Breast epithelium (tissue), 4 donors: ENCODE results near the gene FAM83B. TPM values are rescaled to one million over a fixed set of nuclear protein-coding genes. Genes with fewer than 3 reads are reported as not detected.

ENCODE experiments used
- DNase-seq, 2 donors: peaks; one replicate each; pipeline ENCODE4 v3.0.0-alpha.2; 2019; ENCODE audit warnings: low spot score in 2 of 2
- H3K27ac ChIP-seq, 2 donors: fragments of 200-600 bp; sonication (generic) in 1 of 2; one replicate each; pipeline ENCODE4 v1.5.1; 2016 to 2019; ENCODE audit warnings: mild to moderate bottlenecking in 1 of 2
- H3K27me3 ChIP-seq, 2 donors: fragments of 200-600 bp; sonication (generic) in 1 of 2; one replicate each; pipeline versions ENCODE4 v1.5.1 to v1.6.0; 2017 to 2019; ENCODE audit warnings: control low read depth in 1 of 2, mild to moderate bottlenecking in 1 of 2
- H3K36me3 ChIP-seq: fragments of 200-600 bp; one replicate; pipeline ENCODE4 v1.5.1; 2019
- H3K4me1 ChIP-seq, 2 donors: fragments of 200-600 bp; sonication (generic); one replicate each; pipeline ENCODE4 v1.5.1; 2016 to 2019; ENCODE audit warnings: control low read depth in 1 of 2
- H3K4me3 ChIP-seq, 3 donors: fragments of 200-600 bp; sonication (generic); 1 replicate in 2 of 3; 2 replicates in 1 of 3; pipeline ENCODE4 v1.5.1; 2016 to 2019; ENCODE audit warnings: mild to moderate bottlenecking in 3 of 3, moderate library complexity in 2 of 3
- H3K9me3 ChIP-seq, 2 donors: fragments of 200-600 bp; sonication (generic) in 1 of 2; one replicate each; pipeline ENCODE4 v1.5.1; 2016 to 2019; ENCODE audit warnings: control low read depth in 1 of 2
- CTCF ChIP-seq, 3 donors: fragments of 450-650 bp; IDR thresholded peaks; one replicate each; pipeline ENCODE4 v1.5.1; 2016 to 2017; ENCODE audit warnings: antibody characterized with exemption in 3 of 3, mild to moderate bottlenecking in 3 of 3, moderate library complexity in 3 of 3
- POLR2A ChIP-seq: fragments of 450-650 bp; IDR thresholded peaks from one replicate; pipeline ENCODE4 v1.6.1; 2016; ENCODE audit warnings: antibody characterized with exemption, mild to moderate bottlenecking, moderate library complexity
- POLR2AphosphoS5 ChIP-seq, 3 donors: sonication (generic); formaldehyde crosslinking; IDR thresholded peaks; one replicate each; pipeline ENCODE4 v1.6.1; 2017; ENCODE audit warnings: antibody characterized with exemption in 3 of 3
- intact Hi-C: fragments of 100-400 bp; cut with DNase I; formaldehyde crosslinking; loops from one replicate; pipeline ENCODE4 v1.15.1; 2023; ENCODE audit warnings: low total_unique reads
- total RNA-seq, 3 donors: library from RNA; depleted of rRNA; stranded (reverse); fragments of >200 nt; gene quantifications; one replicate each; pipeline ENCODE4 v1.1.0, GENCODE V29; 2016

The FAM83B gene
- total RNA-seq, 3 donors from 2014 or later = 0.16 to 13.6 (median 8.8) TPM

- Histone ChIP-seq H3K4me3 (no peak overlapping the region), H3K9me3 (no peaks in the 10 kb centered on the region), H3K36me3 (no peaks in the 10 kb centered on the region), H3K4me1 (no peaks in the 10 kb centered on the region), H3K27me3 (no peaks in the 10 kb centered on the region), H3K27ac (no peak overlapping the region)
- DNase-seq = no peak
- intact Hi-C loops = no loop called here
- TF ChIP-seq POLR2A = no peak
- TF ChIP-seq POLR2AphosphoS5 (IDR thresholded peaks at IDR 0.05) = no peak
- TF ChIP-seq CTCF (IDR thresholded peaks at IDR 0.05) = no peak
These were observed 13.6 kb downstream of the FAM83B start for GRCh38 chr6:54860132-54860531.

- H3K4me1 ChIP-seq = no peaks in the 10 kb centered on the region
- no peak overlapping the region for H3K27ac ChIP-seq
- no peaks in the 10 kb centered on the region for H3K27me3 ChIP-seq
- TF ChIP-seq POLR2AphosphoS5 (IDR thresholded peaks at IDR 0.05) (no peak), CTCF (IDR thresholded peaks at IDR 0.05) (no peak), POLR2A (no peak)
- no peaks in the 10 kb centered on the region for H3K36me3 ChIP-seq
- no peak for DNase-seq
- H3K9me3 ChIP-seq = no peaks in the 10 kb centered on the region
- intact Hi-C loops = no loop called here
- H3K4me3 ChIP-seq = no peak overlapping the region
These were observed 14.2 kb downstream of the FAM83B start for GRCh38 chr6:54860739-54861138.

- Histone ChIP-seq H3K27ac (no peak overlapping the region), H3K27me3 (no peaks in the 10 kb centered on the region), H3K36me3 (no peaks in the 10 kb centered on the region), H3K4me1 (no peaks in the 10 kb centered on the region), H3K9me3 (no peaks in the 10 kb centered on the region), H3K4me3 (no peak overlapping the region)
- intact Hi-C loops = no loop called here
- DNase-seq = no peak
- TF ChIP-seq POLR2AphosphoS5 (IDR thresholded peaks at IDR 0.05) (no peak), POLR2A (no peak), CTCF (IDR thresholded peaks at IDR 0.05) (no peak)
These were observed 15.5 kb downstream of the FAM83B start for GRCh38 chr6:54861905-54862616.

GRCh38 chr6:54864272-54864671 lies 17.7 kb downstream of the FAM83B start:
- no peaks in the 10 kb centered on the region for H3K36me3 ChIP-seq
- TF ChIP-seq POLR2AphosphoS5 (IDR thresholded peaks at IDR 0.05) (no peak), CTCF (IDR thresholded peaks at IDR 0.05) (no peak), POLR2A (no peak)
- no peaks in the 10 kb centered on the region for H3K4me1 ChIP-seq
- H3K4me3 ChIP-seq = no peak overlapping the region
- intact Hi-C loops = no loop called here
- H3K27ac ChIP-seq = no peak overlapping the region
- no peaks in the 10 kb centered on the region for H3K9me3 ChIP-seq
- no peaks in the 10 kb centered on the region for H3K27me3 ChIP-seq
- no peak for DNase-seq

- TF ChIP-seq POLR2AphosphoS5 (IDR thresholded peaks at IDR 0.05) = no peak
- no peak for TF ChIP-seq CTCF (IDR thresholded peaks at IDR 0.05)
- no peak for TF ChIP-seq POLR2A
- H3K36me3 ChIP-seq = no peaks in the 10 kb centered on the region
- no peaks in the 10 kb centered on the region for H3K4me1 ChIP-seq
- H3K27ac ChIP-seq = no peak overlapping the region
- intact Hi-C loops = no loop called here
- DNase-seq = no peak
- no peaks in the 10 kb centered on the region for H3K27me3 ChIP-seq
- no peaks in the 10 kb centered on the region for H3K9me3 ChIP-seq
- H3K4me3 ChIP-seq = no peak overlapping the region
These were observed 18.6 kb downstream of the FAM83B start for GRCh38 chr6:54865091-54865631.
